ENCODE results near the gene ARID4B. TPM values are rescaled to one million over a fixed set of nuclear protein-coding genes. Genes with fewer than 3 reads are reported as not detected.

The ARID4B gene
- total RNA-seq, 1 experiment from 2014 or later: 28.3 TPM

GRCh38 chr1:235343726-235344125 lies 15.7 kb upstream of the ARID4B start:
- Histone ChIP-seq H4K20me1 (ENCODE audit: insufficient read depth) (no peaks in the 10 kb centered on the region), H3K9me3 (ENCODE audit: control insufficient read depth in 1 of 2, insufficient read depth in 1 of 2, low read depth in 1 of 2, low read length in 2 of 2) (no peaks in the 10 kb centered on the region), H3K4me3 (replicated peaks in 1 of 2; ENCODE audit: low read depth in 1 of 2, low read length in 2 of 2) (no peak overlapping the region), H3K9me2 (ENCODE audit: insufficient read depth) (no peaks in the 10 kb centered on the region), H3K79me2 (ENCODE audit: insufficient read depth, low read length) (no peaks in the 10 kb centered on the region), H2AFZ (ENCODE audit: low read depth, low read length, poor library complexity, severe bottlenecking) (no peak overlapping the region), H3K36me3 (ENCODE audit: control insufficient read depth in 1 of 2, insufficient read depth in 2 of 2, low read length in 2 of 2) (peaks cover 0 to 5% of the 10 kb centered on the region in 2 experiments; a peak in 1 of 4 replicates), H3K27me3 (ENCODE audit: insufficient read depth, low read length) (no peaks in the 10 kb centered on the region), H3K4me2 (ENCODE audit: low read length) (no peak overlapping the region), H3K27ac (ENCODE audit: low read depth, low read length) (no peak overlapping the region), H3K9ac (ENCODE audit: low read length) (no peak overlapping the region), H3K4me1 (ENCODE audit: control insufficient read depth in 1 of 2, insufficient read depth in 2 of 2, low read length in 2 of 2) (no peaks in the 10 kb centered on the region)
- ChIA-PET CTCF (no interaction called here), RAD21 (ENCODE audit: low non-redundant PET in 1 of 2, low total read pairs in 2 of 2, uncharacterized antibody in 2 of 2, unreplicated experiment in 2 of 2) (no interaction called here), POLR2A (no interaction called here)
- DNase-seq (ENCODE audit: low read depth, low spot score) (no peak), ATAC-seq (no peak)
- TF ChIP-seq EGR1 (IDR thresholded peaks at IDR 0.05; ENCODE audit: low read depth) (no peak), TCF7L2 (IDR thresholded peaks at IDR 0.05; ENCODE audit: borderline replicate concordance, extremely low read depth, insufficient read depth, insufficient read length) (no peak), CBX3 (IDR thresholded peaks at IDR 0.05; ENCODE audit: low read depth) (no peak)
- TF ChIP-seq, protein P1, sequence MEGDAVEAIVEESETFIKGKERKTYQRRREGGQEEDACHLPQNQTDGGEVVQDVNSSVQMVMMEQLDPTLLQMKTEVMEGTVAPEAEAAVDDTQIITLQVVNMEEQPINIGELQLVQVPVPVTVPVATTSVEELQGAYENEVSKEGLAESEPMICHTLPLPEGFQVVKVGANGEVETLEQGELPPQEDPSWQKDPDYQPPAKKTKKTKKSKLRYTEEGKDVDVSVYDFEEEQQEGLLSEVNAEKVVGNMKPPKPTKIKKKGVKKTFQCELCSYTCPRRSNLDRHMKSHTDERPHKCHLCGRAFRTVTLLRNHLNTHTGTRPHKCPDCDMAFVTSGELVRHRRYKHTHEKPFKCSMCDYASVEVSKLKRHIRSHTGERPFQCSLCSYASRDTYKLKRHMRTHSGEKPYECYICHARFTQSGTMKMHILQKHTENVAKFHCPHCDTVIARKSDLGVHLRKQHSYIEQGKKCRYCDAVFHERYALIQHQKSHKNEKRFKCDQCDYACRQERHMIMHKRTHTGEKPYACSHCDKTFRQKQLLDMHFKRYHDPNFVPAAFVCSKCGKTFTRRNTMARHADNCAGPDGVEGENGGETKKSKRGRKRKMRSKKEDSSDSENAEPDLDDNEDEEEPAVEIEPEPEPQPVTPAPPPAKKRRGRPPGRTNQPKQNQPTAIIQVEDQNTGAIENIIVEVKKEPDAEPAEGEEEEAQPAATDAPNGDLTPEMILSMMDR (IDR thresholded peaks at IDR 0.05 in 2 of 3, conservative IDR thresholded peaks at IDR 0.05 in 1 of 3; ENCODE audit: borderline replicate concordance in 1 of 3, insufficient read depth in 1 of 3, low read depth in 2 of 3, low read length in 2 of 3): no peak
- intact Hi-C loops (cut with micrococcal nuclease): no loop called here
- no TSS peak for BruUV-seq (replicated peaks)

- ChIA-PET CTCF (no interaction called here), POLR2A (no interaction called here), RAD21 (ENCODE audit: low non-redundant PET in 1 of 2, low total read pairs in 2 of 2, uncharacterized antibody in 2 of 2, unreplicated experiment in 2 of 2) (no interaction called here)
- Histone ChIP-seq H3K9me2 (ENCODE audit: insufficient read depth) (no peaks in the 10 kb centered on the region), H4K20me1 (ENCODE audit: insufficient read depth) (no peaks in the 10 kb centered on the region), H3K27ac (ENCODE audit: low read depth, low read length) (no peak overlapping the region), H3K9ac (ENCODE audit: low read length) (no peak overlapping the region), H3K36me3 (ENCODE audit: control insufficient read depth in 1 of 2, insufficient read depth in 2 of 2, low read length in 2 of 2) (peaks cover 0 to 5% of the 10 kb centered on the region in 2 experiments; a peak in 1 of 4 replicates), H3K4me3 (replicated peaks in 1 of 2; ENCODE audit: low read depth in 1 of 2, low read length in 2 of 2) (no peak overlapping the region), H3K9me3 (ENCODE audit: control insufficient read depth in 1 of 2, insufficient read depth in 1 of 2, low read depth in 1 of 2, low read length in 2 of 2) (no peaks in the 10 kb centered on the region), H3K79me2 (ENCODE audit: insufficient read depth, low read length) (no peaks in the 10 kb centered on the region), H3K4me2 (ENCODE audit: low read length) (no peak overlapping the region), H3K27me3 (ENCODE audit: insufficient read depth, low read length) (no peaks in the 10 kb centered on the region), H3K4me1 (ENCODE audit: control insufficient read depth in 1 of 2, insufficient read depth in 2 of 2, low read length in 2 of 2) (no peaks in the 10 kb centered on the region), H2AFZ (ENCODE audit: low read depth, low read length, poor library complexity, severe bottlenecking) (no peak overlapping the region)
- BruUV-seq (replicated peaks): TSS peak; percentile 39
- TF ChIP-seq SP1 (IDR thresholded peaks at IDR 0.05; ENCODE audit: low read depth) (no peak), EGR1 (IDR thresholded peaks at IDR 0.05; ENCODE audit: low read depth) (no peak), POLR2AphosphoS5 (IDR thresholded peaks at IDR 0.05; ENCODE audit: low read depth, low read length) (no peak), EZH2 (IDR thresholded peaks at IDR 0.05) (no peak), MAX (IDR thresholded peaks at IDR 0.05) (no peak), ZFX (IDR thresholded peaks at IDR 0.05) (no peak), RAD21 (IDR thresholded peaks at IDR 0.05; ENCODE audit: low read depth) (no peak), SIN3A (IDR thresholded peaks at IDR 0.05; ENCODE audit: low read depth) (no peak), ZNF274 (IDR thresholded peaks at IDR 0.05; ENCODE audit: low read depth, low read length) (no peak), REST (IDR thresholded peaks at IDR 0.05; ENCODE audit: low read depth) (no peak), SRF (IDR thresholded peaks at IDR 0.05; ENCODE audit: low read depth) (no peak), ELF1 (IDR thresholded peaks at IDR 0.05; ENCODE audit: borderline replicate concordance, low read depth) (no peak)
- intact Hi-C loops (cut with micrococcal nuclease): no loop called here
- ATAC-seq (no peak), DNase-seq (ENCODE audit: low read depth, low spot score) (no peak)
Observed at GRCh38 chr1:235342471-235342870, 14.5 kb upstream of the ARID4B start.
